ENCODE measurements around the gene MTR.

- no peak for TF ChIP-seq USF2 (IDR thresholded peaks at IDR 0.05)
- TF ChIP-seq MAFK (IDR thresholded peaks at IDR 0.05; ENCODE audit: partially characterized antibody): no peak
- TF ChIP-seq, protein P1, sequence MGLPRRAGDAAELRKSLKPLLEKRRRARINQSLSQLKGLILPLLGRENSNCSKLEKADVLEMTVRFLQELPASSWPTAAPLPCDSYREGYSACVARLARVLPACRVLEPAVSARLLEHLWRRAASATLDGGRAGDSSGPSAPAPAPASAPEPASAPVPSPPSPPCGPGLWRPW (IDR thresholded peaks at IDR 0.05): no peak
- TF ChIP-seq HDAC2 (IDR thresholded peaks at IDR 0.05): no peak
- TF ChIP-seq, protein P2, sequence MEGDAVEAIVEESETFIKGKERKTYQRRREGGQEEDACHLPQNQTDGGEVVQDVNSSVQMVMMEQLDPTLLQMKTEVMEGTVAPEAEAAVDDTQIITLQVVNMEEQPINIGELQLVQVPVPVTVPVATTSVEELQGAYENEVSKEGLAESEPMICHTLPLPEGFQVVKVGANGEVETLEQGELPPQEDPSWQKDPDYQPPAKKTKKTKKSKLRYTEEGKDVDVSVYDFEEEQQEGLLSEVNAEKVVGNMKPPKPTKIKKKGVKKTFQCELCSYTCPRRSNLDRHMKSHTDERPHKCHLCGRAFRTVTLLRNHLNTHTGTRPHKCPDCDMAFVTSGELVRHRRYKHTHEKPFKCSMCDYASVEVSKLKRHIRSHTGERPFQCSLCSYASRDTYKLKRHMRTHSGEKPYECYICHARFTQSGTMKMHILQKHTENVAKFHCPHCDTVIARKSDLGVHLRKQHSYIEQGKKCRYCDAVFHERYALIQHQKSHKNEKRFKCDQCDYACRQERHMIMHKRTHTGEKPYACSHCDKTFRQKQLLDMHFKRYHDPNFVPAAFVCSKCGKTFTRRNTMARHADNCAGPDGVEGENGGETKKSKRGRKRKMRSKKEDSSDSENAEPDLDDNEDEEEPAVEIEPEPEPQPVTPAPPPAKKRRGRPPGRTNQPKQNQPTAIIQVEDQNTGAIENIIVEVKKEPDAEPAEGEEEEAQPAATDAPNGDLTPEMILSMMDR (IDR thresholded peaks at IDR 0.05): peak; percentile 82
- no peak for TF ChIP-seq BHLHE40 (IDR thresholded peaks at IDR 0.05; ENCODE audit: low read depth, low read length)
- TF ChIP-seq, protein P3, sequence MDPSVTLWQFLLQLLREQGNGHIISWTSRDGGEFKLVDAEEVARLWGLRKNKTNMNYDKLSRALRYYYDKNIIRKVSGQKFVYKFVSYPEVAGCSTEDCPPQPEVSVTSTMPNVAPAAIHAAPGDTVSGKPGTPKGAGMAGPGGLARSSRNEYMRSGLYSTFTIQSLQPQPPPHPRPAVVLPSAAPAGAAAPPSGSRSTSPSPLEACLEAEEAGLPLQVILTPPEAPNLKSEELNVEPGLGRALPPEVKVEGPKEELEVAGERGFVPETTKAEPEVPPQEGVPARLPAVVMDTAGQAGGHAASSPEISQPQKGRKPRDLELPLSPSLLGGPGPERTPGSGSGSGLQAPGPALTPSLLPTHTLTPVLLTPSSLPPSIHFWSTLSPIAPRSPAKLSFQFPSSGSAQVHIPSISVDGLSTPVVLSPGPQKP (IDR thresholded peaks at IDR 0.05; ENCODE audit: low read depth, low read length): no peak
- TF ChIP-seq ESRRA (IDR thresholded peaks at IDR 0.05; ENCODE audit: borderline replicate concordance, low read length): no peak
- TF ChIP-seq HOXA7 (CRISPR knock-in tag; IDR thresholded peaks at IDR 0.05): no peak
- no peak for TF ChIP-seq HMGXB4 (CRISPR knock-in tag; IDR thresholded peaks at IDR 0.05; ENCODE audit: borderline replicate concordance)
- peak; percentile 72 to 74 for TF ChIP-seq RAD21 (conservative IDR thresholded peaks at IDR 0.05 in 1 of 2, IDR thresholded peaks at IDR 0.05 in 1 of 2)
- no peak for TF ChIP-seq CBX2 (IDR thresholded peaks at IDR 0.05; ENCODE audit: borderline replicate concordance, low read depth)
- TF ChIP-seq POLR2A (IDR thresholded peaks at IDR 0.05; ENCODE audit: low read length): no peak
Observed at GRCh38 chr1:236868625-236869467, 73.8 kb downstream of the MTR start.
